NCI-H187 (cell line): ENCODE results near the gene VGLL2.

Source experiments
- DNase-seq, 2 experiments: peaks; one replicate each; lab custom pipeline; 2025; lab: John Stamatoyannopoulos, UW

VGLL2 gene

DNA sequence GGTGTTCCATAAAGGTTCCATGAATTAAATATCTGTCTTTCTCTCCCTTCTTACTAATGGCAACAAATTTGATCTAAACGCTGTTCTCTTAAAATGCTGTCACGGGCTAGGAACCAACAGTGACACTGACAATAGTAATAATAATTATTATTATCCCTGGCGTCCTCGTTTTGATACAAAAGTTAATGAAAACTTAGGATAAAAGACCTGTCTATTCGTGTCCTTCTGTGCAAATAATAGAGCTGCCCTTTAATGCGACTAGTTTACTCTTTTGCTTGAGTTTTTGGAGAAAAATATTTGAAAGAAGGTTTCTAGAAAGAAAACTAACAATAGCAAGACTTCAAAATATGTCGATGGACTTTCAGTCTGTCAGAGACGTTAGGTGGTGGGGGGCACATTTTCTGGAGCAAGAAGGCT lies 4.3 kb downstream of the VGLL2 start:
- DNase-seq = no peak

DNA sequence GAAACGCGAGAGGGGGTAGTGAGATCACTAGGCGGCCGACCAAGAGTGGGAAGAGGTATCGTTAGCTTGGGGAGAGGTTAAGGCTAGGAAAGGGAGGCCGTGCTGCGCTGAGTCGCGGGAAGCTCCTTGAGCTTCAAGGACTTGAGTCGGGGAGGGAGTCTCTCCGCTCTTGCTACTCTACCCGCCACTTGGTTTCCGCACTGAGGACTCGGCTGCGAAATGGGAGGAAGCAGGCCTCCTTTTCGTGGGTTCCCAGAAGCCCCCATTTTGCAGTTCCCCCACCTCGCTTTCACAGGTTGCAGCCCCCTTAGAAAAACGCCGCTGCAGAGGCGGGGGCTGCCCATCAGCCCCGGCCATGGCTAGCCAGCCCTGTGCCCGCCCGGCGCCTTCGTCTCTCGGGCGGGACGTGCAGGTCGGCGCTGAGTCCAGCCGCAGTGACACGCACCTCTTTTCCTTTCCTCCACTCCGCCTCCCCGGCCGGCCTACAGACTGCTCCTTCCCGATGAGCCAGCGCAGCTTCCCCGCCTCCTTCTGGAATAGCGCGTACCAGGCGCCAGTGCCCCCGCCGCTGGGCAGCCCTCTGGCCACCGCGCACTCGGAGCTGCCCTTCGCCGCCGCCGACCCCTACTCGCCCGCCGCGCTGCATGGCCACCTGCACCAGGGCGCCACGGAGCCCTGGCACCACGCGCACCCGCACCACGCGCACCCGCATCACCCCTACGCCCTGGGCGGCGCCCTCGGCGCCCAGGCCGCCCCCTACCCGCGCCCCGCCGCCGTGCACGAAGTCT lies 4.9 kb downstream of the VGLL2 start:
- no peak for DNase-seq

DNA sequence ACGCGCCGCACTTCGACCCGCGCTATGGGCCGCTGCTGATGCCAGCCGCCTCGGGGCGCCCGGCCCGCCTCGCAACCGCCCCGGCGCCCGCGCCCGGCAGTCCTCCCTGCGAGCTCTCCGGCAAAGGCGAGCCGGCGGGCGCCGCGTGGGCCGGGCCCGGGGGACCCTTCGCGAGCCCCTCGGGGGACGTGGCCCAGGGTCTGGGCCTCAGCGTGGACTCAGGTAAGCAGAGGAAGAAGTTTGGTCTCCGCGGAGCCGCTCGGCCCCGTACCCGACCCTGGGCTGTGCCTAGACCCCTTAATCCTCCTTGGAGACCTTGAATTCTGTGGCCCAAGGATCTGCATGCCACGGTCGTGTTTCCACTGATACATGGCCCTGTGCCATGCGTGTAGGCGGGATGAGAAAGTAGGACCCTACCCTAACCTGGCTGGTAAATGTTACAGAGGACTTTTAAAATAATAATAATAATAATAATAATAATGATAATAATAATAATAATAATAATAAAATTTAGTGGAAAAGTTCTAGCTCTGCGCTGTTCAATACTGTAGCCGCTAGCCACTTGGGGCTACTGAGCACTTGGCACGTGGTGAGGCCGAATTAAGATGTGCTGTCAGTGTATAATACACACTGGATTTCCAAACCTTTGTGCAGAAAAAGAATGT lies 5.6 kb downstream of the VGLL2 start:
- DNase-seq = no peak

DNA sequence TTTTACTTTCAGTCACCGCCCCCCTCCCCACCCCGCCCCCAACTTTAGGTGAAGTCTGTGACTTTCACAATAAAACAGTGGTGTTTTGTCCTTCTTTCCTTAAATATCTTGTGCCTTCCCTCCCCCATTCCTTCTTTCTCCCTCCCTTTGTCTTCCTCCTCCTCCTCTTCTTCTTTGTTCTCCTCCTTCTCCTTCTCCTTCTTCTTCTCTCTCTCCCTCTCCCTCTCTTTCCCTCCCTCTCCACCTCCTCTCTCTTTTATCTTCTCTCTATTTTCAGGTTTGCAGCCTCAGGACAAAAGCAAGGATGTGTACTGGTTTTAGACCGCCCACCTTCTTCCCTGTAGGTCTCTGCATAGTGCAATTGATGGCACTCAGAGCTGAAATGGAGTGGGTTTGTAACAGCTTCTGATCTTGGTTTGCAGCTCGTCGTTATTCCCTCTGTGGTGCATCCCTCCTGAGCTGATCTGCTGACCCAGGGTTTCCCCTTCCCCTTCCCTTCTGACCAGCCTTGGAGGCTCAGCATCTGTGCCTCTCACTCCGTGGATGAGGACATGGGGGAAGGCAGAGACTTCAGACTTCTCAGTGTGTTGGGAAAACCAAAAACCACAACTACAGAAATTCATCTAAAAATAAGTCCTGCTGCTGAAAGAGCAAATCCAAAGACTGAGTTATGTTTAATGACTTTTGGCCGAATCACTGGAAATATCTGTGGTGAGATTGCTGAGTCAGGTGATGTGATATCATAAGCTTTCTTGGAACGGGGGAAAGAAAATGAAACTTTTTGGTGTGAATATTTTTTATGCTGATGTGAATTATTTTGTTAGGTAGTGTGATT lies 6.9 kb downstream of the VGLL2 start:
- no peak for DNase-seq

DNA sequence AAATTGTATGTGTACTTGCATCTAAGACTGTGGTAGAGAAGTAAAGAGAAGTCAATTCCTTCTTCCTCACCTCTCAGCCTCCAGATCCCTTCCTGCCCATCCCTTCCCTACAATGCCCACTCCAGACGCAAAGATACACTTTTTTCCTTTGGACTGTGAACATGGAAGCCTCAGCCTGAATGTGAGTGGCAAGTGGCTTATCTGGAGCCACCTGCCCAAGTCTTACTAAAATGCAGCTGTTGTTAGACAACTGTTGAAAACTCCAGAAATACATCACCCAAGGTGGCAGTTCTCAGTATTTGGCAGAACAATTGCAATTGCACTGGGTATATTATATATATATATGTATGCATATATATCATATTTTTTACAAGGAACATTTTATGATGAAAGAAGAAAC lies 7.5 kb downstream of the VGLL2 start:
- no peak for DNase-seq

DNA sequence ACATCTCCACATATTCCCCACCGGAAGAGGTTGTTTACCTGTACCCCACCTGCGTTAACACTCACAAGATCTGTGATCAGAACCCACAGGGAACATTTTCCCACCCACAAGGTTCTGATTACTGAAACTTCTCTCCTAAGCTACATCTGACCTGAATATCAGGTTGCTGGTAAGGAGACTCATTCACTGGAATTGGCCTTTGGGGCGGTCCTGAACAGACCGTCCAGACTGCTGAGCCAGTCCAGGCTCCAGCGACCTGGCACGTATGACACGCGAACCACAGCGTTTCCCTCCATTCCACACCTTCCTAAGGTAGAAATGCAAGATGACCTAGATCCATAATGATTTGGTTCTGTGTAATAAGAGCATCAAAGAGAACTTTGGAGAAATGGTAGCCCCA lies 9.8 kb downstream of the VGLL2 start:
- DNase-seq = no peak

DNA sequence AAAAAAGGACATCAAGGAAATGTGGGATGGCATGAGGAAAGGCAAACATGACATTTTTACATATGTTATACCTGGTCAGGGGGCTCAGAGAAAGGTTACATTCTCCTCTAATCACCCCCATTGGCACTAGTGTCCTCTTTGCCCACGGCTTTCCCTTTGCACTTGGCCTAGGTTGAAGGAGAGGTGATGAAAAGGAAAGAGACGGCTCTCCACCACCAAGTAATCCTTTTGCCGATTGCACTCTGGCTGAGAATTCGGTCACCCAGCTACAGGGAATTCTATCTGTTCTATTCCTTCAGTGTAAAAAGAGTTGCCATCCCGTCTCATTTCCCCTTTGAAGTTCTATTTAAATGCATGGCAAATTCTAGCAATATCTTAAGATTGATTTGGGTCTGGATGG lies 10.4 kb downstream of the VGLL2 start:
- no peak for DNase-seq

DNA sequence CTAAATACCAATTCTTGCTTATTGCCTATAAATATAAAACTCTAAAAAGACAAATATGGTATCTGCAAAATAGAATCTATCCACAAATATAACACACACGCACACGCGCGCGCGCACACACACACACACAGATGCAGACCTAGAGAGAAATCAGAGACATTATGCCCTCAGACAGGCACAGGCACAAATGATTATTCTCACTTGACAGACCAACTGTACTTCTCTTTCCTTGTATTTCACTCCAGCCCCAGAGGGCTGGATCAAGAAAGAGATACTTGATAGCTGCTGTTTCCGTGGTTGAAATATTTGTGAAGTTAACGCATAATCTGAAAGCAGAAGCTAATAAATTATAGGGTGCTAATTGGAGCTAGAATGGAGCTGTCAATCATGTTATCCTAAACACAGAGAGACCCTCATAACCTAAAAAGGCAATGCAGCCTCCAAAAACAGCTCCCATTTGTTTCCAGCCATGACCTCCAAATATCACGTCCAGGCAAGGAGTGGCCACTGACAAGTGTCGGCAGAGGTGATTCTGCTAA lies 11.5 kb downstream of the VGLL2 start:
- DNase-seq = no peak

DNA sequence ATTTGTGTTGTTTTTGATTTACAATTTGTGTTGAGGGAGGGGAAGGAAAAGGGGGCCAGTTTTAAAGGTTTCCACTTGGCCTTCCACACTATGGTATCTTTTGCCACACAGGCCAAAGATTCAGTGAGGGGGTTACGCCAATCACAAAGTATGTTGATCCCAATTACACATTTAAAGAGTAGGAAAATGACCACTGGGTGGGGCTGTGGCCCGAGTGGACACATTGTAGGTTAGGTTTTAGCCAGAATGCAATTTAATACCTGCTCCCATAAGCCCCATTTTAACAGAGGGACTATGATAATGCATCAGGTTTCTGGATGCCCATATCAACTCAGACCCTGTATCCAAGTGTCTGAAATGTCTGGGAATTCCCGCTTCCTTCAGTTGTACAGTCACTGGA lies 15.6 kb downstream of the VGLL2 start:
- DNase-seq = no peak

DNA sequence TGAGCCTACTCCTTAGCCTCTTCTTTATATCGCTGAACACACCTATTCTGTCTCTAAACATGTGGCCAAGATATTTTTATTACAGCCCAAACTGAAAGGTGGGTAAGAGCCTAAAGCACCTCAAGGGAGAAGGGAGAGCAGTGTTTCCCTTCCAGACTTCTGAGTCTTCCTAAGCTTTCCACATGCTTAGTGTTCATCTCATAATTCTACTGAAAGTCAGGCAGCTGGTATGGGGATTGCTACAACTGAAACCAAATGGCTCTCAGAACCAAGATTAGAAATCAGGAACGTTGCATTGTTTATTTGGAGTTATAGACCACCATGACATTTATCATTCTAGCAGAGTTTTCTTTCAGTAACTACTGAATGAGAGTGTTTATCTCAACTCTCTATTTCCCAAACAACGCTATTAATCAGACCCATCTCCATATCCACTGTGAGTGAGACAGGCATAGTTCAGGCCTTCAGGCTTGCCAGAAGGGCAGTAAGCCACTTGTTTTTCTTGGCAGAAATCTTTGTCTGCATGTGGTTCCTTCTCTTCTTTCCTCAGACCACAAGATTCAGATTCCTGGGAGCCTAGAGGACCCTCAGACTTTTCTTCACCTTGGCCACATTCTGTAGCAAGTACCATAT lies 22.8 kb downstream of the VGLL2 start:
- no peak for DNase-seq

DNA sequence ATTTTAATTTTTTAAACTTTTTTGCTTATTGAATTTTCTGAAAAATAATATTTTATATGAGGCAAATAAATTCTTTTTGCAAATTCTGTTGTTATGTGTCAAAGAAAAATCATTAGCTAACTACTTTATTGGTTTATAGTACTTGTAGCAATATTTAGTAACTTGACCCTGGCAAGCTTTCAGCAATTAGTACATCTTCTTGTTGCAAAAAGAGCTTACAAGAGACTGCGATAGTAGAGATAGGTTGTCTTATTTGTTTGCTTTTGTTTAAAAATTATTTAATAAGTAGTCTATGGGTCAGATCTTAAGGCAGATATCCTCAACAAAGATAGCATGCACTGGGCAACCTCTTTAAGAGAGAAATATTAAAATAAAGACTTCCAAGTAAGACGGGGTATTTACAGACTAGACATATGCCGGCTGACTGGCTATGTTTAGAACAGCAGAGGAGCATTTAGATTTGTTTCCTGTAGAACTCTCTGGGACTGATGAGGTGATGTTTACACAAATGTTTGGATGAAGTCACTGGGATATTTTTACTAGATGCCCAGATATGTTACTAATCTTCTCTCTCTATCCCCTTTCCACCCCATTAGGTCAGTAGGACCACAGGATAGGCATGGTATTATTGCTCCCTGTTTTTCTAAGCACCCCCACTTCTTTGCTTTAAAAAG lies 25.0 kb downstream of the VGLL2 start:
- DNase-seq = no peak

DNA sequence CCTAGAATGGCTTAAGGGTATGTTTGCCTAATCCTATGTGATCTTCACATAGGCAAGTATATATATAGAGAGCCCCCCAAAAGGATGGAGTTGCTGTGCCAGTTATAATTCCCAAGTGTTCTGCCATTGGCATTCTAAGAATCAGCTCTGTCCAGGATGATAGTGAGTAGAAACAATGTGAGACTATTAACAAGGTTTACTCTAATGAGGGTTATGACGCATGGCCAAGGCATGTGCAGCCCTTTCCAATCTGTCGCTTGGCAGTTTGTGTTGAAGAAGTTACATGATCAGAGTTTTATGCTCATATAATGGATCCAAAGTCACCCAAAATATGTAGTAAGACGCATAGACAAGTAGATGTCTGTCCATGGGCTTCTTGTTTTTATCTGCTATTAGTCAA lies 33.6 kb downstream of the VGLL2 start:
- DNase-seq = no peak

DNA sequence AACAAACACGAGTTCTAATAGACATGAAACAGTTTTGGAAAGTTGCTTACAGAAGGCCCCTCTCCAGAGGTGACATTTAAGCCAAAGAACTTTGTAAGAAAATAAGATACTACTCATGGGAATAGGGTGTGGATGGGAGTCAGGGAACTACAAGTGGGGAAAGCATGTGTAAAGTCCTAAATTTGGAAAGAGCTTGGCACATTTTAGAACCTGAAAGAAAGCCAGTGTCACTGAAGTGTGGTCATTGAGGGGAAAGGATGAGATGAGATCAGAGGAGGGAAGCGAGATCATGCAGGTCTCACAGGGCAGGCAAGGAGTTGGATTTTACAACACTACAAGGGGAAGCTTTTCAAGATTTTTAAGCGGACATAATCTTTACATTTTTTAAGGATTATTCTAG lies 38.0 kb downstream of the VGLL2 start:
- DNase-seq = no peak

DNA sequence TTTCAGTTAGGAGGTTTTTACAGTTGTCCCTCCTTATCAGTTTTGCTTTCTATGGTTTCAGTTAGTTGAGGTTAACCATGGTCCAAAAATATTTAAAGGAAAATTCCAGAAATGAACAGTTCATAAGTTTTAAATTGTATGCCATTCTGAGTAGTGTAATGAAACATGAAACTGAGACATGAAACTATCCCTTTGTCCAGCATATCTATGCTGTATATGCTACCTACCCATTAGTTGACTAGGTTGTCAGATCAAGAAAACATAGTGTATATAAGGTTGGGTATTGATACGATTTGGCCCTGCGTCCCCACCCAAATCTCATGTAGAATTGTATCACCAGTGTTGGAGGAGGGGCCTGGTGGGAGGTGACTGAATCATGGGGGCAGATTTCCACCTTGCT lies 39.1 kb downstream of the VGLL2 start:
- DNase-seq = no peak

DNA sequence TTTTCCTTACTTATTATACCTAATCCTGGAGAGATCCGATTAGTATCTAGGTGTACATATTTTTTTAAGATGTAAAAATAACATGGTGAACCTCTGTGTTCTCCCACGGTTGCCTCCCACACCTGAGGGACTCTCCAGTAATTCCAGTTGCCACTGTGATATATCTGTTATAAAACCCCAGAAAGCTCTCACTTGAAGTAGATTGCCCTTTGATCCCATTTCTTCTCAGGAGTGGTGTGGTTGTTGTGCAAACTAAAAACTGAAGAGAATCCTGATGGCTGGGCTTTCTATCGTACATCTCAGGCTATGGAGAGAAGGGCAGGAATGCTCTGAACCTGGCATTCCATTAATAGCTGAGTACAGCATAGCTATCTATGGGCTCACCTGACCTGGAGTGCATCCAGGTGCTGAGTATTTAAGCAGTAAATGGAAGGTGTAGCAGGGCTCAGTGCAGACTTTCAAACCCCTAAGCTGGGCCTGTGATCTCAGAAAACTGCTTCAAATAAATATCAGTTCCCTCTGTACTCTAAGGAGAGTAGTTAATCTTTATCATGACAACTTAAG lies 41.0 kb downstream of the VGLL2 start:
- no peak for DNase-seq

DNA sequence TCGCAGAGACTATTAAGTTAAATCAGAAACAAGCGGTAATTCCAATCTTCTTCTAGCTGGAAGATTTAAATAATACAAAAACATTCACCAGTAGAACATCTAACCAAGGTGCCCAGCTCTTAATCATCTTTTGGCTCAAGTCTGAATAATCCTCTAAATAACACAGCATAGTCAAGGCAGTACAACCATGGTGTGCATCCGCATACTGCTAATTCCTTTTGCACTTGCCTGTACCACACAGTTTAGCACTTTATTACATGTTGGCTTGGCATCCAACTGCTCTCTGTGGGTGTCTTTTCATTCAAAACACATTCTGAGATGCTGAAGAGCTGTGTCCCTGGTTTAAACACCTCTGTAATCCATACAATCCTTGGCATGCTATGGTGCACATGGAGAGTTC lies 42.3 kb downstream of the VGLL2 start:
- DNase-seq = no peak

DNA sequence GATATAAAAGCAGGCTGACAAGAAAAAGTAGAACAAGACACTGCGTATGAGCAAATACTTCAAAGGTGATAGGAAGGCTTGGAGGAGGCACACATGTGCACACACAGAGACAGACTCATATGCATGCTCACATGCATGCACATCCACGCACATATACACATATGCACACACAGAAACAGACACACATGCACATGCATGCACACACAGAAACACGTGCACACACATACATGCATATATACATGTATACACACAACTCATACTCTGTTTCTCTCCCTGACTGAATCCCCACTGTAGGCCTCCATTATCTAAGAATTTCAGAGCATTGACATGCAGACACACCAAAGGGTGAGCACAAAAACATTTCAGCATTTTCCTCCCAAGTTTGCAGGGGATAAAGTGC lies 43.7 kb downstream of the VGLL2 start:
- no peak for DNase-seq

DNA sequence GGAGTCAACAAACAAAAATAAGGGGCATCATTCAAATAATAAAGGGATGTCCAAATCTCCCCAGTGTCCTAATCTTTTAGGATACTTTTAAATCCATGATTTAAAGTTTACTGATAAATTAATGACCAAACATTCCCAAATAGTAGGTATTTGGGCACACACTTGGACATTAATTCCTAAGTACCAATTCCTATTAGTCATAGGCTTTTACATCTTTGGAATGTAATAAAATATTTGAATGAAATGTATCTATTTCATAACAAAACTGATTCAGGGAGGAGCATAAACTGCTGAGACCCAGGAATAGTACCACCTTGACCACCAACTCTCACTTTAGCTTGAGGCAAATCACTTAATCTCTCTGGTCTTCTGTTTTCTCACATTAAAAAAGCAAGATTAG lies 44.3 kb downstream of the VGLL2 start:
- no peak for DNase-seq

DNA sequence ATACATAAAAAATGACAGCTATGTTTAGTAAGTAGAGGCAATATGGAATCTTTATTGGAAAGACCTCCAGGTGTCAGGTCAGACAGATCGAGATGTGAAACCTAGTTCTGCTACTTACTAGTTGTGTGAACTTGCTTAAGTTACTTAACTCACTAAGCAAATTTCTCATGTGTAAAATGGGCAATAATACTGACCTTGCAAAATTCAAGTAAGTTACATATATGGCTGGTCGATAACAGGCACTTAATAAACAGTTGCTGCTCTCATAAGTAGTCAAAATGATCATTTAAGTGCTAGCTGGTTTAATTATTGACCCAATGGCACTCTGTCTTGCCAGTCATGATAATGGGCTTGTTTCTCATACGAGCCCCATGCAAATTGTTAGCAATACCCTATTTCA lies 46.0 kb downstream of the VGLL2 start:
- DNase-seq = no peak

DNA sequence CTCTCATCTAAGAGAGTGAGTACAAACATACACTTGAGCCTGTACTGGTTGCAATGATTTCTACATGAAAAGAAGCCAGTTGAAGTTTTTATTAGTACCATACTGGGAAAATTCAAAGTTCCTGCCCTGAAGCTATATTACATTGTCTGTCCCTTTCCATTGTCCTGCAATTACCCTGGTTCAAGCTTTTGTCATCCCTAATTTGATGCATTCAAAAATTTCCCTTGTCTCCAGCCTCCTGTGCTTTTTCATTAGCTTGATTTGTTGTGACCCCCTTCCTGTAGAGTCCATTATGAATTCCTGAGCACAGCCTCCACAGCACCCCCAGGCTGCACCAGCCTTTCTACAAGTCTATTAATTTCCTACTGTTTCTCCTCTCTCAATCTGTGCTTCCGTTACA lies 46.4 kb downstream of the VGLL2 start:
- no peak for DNase-seq

DNA sequence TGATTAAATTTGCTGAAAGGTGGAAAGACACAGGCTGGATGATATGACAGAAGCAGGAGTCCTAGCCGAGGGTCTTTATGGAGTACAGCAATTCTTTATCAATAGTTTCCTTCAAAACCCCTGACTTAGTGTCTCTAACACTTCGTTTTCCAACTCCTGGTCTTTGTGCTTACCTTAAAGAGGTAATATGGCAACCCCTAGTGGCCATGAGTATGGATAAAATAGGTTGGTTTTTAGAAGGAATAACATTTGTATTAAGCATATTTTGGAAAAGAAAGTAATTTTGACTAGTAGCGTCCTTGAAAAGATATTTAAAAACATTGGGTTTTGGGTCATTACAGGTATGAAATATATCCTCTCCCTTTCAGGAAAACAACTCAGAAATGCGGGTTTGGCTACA lies 51.9 kb downstream of the VGLL2 start:
- DNase-seq = no peak
